GM23248 (cell line): ENCODE results near the gene BTN3A1.

Experiments used
- EZH2 ChIP-seq: fragments of 200-600 bp; sonication (generic); IDR thresholded peaks from 2 replicates; pipeline ENCODE4 v1.6.1; 2018; ENCODE audit warnings: antibody characterized with exemption, mild to moderate bottlenecking; ENCODE audit not compliant: insufficient read depth, poor library complexity, severe bottlenecking
- EZH2phosphoT487 ChIP-seq: fragments of 200-600 bp; sonication (generic); IDR thresholded peaks from 2 replicates; pipeline ENCODE4 v1.6.1; 2018; ENCODE audit warnings: antibody characterized with exemption, moderate library complexity, mild to moderate bottlenecking, low read depth; ENCODE audit not compliant: insufficient read depth

- TF ChIP-seq EZH2 (no peak), EZH2phosphoT487 (no peak)
Observed at GRCh38 chr6:26408828-26409730, 7.0 kb downstream of the BTN3A1 start.
